D721Med (cell line): Measurements from ENCODE around the gene PIP5K1A.
A peak's percentile ranks its signal among the peaks of the same experiment; 100 is the strongest.

ENCODE experiments used
- DNase-seq: peaks from one replicate; pipeline ENCODE4 v3.0.0; 2011; ENCODE audit warnings: low spot score; ENCODE audit not compliant: insufficient read length
- FAIRE-seq: peaks from 2 replicates; lab custom pipeline; 2011; peaks lifted over from hg19 to GRCh38; lab: Jason Lieb, UNC
- TF ChIP-seq, protein P1 (sequence below): IDR thresholded peaks from 2 replicates; pipeline ENCODE4 v1.5.1; 2012; ENCODE audit warnings: mild to moderate bottlenecking, control low read depth; ENCODE audit not compliant: insufficient read depth; ENCODE audit errors: missing control alignments

Gene PIP5K1A

DNA sequence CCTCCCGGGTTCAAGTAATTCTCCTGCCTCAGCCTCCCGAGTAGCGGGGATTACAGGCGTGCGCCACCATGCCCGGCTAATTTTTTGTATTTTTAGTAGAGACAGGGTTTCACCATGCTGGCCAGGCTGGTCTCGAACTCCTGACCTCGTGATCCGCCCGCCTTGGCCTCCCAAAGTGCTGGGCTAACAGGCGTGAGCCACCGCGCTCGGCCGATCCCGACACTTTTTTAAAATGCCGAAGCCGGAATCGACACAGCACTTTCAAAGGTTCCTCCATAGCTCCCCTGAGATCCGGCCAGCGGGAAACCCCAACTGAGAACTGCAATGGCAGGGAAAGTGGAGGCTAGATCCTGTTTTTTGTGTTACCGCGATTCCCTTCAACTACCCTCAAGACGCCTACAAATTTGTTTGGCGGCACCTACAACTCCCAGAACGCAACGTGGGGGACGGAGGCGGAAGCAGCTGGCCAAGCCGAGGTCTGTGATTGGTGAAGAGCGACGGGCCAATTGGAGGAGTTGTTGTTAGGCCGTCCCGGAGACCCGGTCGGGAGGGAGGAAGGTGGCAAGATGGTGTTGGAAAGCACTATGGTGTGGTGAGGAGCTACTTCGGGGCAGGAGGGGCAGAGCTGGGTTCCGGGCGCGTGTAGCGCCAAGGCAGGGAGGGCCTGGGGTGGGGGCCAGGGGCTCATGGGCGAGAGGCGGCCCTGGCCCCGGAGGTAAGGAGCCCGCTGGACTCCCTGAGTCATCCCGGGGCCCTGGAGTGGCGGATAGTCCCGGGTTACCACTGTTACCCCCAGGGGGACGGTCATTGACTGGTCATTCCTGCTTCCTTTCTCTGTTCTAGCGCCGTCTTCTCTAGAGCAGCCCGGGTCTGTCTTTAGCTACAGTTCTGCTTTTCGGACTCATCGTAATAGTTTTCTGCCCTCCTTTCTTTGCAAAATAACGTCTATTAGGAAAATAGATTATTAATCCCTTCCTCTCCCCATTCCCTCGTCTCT is 56.2 kb downstream of the PIP5K1A start, which contains the start of gene PSMD4:
Gene PSMD4 (plus strand): TSS at position 518 of the 997 bp plus-strand sequence. CDS start 49 bp downstream, at position 567.
- DNase-seq (peak; percentile 99), FAIRE-seq (peak; percentile 88)
- TF ChIP-seq, protein P1, sequence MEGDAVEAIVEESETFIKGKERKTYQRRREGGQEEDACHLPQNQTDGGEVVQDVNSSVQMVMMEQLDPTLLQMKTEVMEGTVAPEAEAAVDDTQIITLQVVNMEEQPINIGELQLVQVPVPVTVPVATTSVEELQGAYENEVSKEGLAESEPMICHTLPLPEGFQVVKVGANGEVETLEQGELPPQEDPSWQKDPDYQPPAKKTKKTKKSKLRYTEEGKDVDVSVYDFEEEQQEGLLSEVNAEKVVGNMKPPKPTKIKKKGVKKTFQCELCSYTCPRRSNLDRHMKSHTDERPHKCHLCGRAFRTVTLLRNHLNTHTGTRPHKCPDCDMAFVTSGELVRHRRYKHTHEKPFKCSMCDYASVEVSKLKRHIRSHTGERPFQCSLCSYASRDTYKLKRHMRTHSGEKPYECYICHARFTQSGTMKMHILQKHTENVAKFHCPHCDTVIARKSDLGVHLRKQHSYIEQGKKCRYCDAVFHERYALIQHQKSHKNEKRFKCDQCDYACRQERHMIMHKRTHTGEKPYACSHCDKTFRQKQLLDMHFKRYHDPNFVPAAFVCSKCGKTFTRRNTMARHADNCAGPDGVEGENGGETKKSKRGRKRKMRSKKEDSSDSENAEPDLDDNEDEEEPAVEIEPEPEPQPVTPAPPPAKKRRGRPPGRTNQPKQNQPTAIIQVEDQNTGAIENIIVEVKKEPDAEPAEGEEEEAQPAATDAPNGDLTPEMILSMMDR = no peak

DNA sequence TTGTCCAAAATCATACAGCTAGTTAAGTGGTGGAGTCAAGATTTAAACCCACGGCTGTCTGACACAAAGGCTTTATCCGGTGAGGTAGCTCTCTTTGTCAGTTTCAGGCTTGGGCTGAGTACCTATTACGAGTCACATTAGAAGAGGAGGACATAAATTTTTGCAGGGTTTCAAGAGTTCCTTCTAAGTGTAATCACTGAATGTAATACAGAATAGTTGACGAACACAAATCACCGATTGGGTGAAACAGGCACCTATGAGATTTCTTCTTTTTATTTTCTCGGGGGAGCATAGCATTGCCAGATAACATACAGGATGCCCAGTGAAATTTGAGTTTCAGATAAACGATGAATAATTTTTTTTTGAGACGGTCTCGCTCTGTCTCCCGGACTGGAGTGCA is 57.0 kb downstream of the PIP5K1A start:
- no peak for DNase-seq
- peak; percentile 11 for FAIRE-seq

DNA sequence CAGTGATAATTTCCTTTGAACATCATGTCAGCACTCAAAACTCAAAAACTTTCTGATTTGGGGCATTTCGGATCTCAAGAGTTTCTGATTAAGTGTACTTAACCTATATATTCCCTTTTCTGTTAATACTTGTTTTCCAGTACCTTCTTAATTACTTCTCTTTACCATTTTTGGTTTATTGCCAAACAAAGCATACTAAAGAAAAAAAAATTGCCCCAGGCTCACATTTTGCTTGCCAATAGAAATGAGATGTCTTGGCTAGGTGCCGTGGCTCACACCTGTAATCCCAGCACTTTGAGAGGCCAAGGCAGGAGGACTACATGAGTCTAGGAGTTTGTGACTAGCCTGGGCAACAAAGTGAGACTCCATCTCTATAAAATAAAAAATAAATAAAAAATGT is 61.0 kb downstream of the PIP5K1A start:
- FAIRE-seq (no peak), DNase-seq (no peak)
- TF ChIP-seq, protein P1 = no peak

More for the DNA sequence above, 57.0 kb downstream of the PIP5K1A start:
- TF ChIP-seq, protein P1 = no peak

DNA sequence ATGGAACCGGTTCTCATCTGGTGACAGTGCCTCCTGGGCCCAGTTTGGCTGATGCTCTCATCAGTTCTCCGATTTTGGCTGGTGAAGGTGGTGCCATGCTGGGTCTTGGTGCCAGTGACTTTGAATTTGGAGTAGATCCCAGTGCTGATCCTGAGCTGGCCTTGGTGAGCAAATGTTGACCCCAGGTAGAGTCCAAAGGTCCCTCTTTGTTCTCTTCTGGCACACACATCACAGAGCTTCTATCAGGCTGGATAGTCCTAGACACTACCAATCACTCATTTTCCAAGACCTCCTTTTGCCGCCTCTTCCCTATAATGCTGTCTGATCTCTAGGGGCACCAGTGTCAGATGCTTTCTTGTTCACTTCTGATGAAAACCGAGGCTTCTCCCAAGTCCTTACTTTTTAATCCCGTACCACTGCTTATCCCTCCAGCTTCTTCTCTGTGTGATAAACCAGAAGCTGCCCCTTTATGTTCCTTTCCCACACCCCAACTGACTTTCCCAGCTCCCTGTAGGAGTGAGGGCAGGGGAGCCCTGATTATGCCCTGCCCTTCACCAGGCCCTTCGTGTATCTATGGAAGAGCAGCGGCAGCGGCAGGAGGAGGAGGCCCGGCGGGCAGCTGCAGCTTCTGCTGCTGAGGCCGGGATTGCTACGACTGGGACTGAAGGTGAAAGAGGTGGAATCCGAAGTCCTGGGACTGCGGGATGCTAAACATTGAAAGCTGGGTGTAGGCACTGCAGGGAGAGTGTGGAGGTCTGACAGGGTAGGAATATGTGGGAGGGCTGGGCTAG is 67.3 kb downstream of the PIP5K1A start:
- no peak for DNase-seq
- no peak for FAIRE-seq
- TF ChIP-seq, protein P1 = no peak

DNA sequence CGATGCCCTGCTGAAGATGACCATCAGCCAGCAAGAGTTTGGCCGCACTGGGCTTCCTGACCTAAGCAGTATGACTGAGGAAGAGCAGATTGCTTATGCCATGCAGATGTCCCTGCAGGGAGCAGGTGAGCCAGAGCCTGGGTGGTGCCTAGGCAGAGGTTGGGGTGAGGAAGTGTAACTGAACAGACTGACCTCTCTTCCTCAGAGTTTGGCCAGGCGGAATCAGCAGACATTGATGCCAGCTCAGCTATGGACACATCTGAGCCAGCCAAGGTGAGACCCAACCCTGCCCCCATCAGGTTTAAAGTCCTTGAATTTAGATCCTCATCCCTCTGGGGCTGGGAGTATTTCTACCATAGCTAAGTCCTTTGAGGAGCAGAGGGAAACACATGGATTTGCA is 68.0 kb downstream of the PIP5K1A start:
- DNase-seq (no peak), FAIRE-seq (no peak)
- TF ChIP-seq, protein P1 = no peak

DNA sequence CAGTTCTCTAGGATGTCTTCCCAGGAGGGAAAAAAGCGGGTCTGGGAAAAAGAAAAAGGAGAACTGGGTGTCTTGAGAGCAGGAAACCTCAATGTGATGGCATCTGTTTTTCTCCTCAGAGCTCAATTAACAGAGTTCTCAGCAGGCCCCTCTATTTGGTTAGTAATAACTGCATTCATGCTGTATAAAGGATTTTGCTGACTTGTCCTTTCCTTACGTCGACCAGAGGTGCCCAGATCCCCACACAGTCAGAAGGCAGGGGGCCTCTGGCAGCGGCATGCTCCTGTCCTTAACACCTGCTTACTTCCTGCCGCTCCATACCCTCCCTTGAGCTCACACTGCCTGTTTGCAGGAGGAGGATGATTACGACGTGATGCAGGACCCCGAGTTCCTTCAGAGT is 68.5 kb downstream of the PIP5K1A start:
- FAIRE-seq = no peak
- TF ChIP-seq, protein P1 = no peak
- no peak for DNase-seq
